Urothelium cell line (cell line): ENCODE data around the gene GFRAL.
A peak's percentile ranks its signal among the peaks of the same experiment; 100 is the strongest.

Source experiments
- DNase-seq: peaks from one replicate; pipeline ENCODE4 v3.0.0; 2011; ENCODE audit warnings: low spot score, mixed read lengths
- FAIRE-seq: peaks from 2 replicates; lab custom pipeline; 2011; peaks lifted over from hg19 to GRCh38; lab: Jason Lieb, UNC

Gene GFRAL

DNA sequence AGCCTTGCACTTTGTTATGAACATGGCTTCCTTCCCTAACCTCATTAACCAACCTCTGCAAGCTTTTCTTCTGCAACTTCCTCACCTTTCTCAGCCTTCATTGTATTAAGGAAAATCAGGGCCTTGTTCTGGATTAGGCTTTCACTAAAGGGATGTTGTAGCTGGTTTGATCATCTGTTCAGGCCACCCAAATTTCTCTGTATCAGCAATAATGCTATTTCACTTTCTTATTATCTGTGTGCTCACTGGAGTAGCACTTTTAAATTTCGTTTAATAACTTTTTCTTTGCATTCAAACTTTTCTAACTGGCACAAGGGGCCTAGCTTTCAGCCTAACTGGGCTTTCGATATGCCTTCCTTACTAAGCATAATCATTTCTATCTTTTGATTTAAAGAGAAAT lies 96.7 kb downstream of the GFRAL start:
- DNase-seq (no peak), FAIRE-seq (no peak)

DNA sequence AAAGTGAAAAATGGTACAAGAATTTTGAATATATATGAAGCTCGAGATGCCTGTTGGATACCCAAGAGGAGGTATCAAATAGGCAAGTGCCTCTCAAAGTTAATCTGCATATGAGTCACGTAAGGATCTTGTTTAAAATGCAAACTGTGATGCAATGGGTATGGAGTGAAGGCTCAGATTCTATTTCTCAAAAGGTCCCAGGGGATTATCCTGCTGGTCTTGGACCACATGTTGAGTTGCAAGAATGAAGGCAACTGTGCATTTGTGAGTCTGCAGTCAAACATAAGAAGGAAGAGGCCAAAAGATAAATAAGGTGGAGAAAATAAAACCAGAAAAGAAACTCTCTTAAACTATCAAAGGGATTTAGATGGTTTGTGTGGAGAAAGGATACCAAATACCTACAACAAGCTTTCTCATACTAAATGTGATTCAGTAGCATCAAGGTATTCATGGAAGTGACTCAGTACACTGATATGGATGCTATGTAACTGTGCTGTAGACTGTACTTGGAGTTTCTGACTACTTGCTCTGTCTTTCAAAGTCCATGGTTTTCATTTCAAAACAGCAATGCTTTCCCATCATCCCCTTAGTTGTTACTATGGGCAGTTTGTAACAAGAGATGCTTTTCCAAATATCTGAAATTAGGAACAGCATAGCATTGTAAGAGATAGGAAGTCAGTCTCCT lies 106.3 kb downstream of the GFRAL start:
- FAIRE-seq (no peak), DNase-seq (peak; percentile 14)

DNA sequence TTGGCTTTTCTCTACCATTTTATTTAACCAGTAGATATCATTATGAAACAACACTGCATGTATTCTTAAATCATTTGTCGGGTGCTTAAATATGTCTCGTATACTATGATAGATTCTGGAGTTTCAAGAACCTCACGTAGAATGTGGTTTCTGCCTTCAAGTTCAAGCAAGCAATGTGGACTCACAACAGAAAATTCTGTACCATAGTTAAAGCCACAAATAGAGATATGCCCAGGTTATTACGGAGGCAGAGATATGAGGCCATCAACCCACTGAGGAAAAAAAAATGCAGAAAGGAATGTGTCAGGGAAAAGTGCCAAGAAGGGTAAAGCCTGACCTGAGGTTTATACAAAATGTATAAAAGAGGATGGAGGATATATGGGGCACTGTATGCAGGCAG lies 109.9 kb downstream of the GFRAL start:
- DNase-seq: no peak
- no peak for FAIRE-seq

DNA sequence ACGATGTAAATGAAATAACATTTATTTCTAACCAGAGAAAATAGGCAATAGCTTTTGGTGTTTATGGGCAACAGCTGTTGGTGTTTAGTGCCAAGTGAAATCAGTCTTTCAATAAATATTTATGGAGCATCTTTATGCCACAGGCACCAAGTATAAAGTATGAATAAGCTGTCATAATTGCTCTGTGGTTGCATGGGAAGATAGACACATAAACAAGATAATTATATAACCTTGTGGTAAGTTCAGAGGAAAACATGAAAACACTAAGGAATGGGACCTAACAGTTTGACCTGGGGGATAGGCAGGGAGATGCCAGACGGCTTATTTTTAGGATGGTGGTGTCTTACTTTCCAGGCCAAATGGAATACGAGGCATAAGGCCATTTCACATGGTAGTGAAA lies 110.9 kb downstream of the GFRAL start:
- DNase-seq: no peak
- no peak for FAIRE-seq

DNA sequence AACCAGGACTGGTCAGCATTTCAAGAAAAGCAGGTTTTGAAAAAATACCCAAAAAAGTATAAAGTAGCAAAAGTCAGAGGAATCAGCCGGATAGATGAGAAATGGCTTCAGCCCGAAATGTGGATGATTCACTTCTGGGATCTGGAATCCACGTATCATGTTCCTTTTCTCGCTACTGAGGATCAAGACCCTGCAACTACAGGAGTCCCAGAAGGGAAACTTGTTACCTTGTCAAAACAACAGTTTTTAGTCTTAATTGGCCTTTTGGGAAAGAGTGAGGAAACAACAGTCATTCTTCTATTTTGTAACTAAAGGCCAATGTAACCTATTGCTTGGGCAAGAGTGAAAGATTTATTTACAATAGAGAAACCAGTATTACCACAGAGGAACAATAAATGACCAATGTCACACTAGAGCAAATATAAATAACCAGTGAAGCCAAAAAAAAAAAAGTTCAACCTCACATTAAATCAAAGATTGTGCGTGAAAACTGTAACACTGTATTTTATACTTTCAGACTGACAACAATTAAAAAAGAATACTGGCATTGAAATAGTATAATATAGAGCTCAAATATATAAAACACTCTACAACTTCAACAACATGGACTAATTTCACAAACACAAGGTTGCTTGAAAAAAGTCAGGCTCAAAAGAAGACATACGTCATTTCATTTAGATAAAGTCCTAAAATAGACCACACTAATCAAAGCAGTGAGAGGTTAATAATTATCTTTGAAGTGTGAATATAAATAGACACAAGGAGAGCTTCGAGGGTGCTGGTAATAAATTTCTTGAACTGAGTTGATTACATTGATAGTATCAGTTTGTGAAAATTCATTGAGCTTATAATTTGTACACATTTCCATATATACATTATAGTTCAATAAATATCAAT lies 116.2 kb downstream of the GFRAL start:
- DNase-seq (no peak), FAIRE-seq (no peak)

DNA sequence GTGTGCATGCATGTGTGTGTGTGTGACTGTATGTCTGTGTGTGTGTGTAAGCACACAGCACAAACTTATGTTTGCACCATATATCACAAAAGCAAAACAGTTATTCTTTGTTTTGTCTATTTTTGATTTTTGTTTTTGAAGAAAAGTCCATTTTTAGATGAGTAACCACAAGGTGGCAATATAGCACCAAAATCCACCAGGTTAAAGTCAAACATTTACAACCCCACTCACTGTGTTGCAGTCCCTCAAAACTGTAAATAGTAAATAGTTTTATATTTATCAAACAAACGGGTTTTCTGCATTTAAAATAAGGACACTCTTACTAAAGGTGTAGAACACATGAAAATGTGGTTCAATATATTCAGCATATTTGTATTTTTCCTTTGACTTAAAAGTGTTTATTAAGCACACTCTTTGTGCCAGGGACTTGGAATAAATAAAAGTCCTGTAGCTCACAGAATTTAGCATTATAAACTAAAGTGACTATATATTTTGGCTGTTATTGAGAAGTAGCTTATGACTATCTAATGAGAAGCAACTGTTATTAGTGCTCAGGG lies 118.5 kb downstream of the GFRAL start:
- DNase-seq: no peak

DNA sequence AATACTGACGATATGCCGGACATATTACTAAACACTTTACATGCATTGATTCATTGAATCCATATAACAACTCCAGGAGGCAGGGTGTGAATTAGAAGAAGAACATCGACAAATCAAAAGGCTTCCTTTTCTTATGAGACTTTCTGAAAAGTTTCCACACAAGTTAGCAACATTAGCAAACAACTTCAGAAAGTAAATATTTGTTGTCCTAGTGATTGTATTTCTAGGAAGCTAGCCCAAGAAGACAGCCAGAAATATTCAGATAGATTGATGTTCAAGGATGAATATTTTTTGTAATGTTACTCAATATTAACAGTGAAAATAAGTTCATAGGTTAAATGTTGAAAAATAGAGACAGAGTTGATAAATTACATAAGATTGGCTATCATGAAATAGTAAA lies 120.6 kb downstream of the GFRAL start:
- FAIRE-seq (no peak), DNase-seq (no peak)

More for the DNA sequence above, 118.5 kb downstream of the GFRAL start:
- FAIRE-seq: peak; percentile 23

DNA sequence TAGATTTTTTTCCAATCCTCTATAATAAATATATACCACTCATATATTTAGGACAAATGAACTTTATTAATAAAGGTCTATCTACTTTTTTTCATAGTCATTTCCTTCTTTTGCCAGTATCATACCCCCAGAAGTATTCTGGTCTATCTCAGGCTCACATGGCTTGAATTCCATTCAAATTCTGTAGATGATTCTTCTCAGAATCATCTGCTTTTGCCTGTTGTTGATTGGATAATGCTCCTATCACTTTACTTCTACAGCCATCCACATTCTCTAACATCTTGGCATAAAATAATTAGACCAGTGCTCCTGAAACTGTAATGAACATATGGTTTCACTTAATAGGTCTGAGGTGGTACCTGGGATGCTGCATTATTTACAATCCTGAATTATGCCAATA lies 121.2 kb downstream of the GFRAL start:
- no peak for FAIRE-seq
- DNase-seq: no peak

DNA sequence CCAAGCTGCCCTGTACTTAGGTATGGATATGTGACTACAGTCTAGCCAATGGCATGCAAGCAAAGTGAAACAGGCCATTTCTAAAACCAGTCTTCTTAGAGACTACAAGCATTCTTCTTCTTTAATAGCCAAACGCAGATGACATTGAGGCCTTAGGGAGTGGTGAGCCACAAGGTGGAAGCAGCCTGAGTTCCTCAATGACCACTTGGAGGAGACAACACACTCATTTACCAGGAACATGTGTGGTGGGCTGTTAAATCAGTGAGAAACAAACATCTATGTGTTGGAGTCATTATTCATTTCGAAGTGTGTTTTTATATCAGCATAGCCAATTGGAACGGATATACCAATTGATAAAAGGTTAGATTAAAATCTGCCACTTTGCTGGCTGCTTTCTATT lies 122.0 kb downstream of the GFRAL start:
- FAIRE-seq: no peak
- no peak for DNase-seq

DNA sequence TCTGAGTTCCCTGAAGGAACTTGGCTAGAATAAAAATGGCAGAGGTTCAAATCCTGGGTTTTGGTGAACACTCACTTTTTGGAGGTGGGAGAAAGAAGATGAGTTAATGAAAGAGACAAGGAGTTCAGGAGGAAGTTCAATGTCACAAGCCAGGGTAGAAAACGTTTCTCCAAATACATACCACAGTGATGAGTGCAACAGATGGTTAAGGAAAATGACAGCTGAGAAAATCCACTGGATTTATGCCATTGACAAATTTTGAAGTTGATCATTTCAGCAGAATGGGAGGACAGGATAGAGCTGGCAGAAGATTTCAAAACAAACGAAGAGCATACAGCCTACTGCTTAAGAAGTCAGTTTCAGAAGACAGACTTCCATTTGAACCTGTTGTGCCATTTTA lies 122.7 kb downstream of the GFRAL start:
- DNase-seq: no peak
- no peak for FAIRE-seq
